ENCODE results near the gene ZNF629.

GRCh38 chr16:30786115-30786935, 680 bp downstream of the ZNF629 start:
- TF ChIP-seq ESRRG (CRISPR knock-in tag; IDR thresholded peaks at IDR 0.05) (no peak), ZFP30 (CRISPR knock-in tag; IDR thresholded peaks at IDR 0.05) (no peak), RARB (CRISPR knock-in tag; IDR thresholded peaks at IDR 0.05) (no peak), PATZ1 (CRISPR knock-in tag; IDR thresholded peaks at IDR 0.05; ENCODE audit: borderline replicate concordance) (no peak), TOX (CRISPR knock-in tag; IDR thresholded peaks at IDR 0.05; ENCODE audit: borderline replicate concordance) (no peak), CSRNP3 (CRISPR knock-in tag; IDR thresholded peaks at IDR 0.05) (no peak), GLIS3 (CRISPR knock-in tag; IDR thresholded peaks at IDR 0.05) (no peak), CREB5 (CRISPR knock-in tag; IDR thresholded peaks at IDR 0.05; ENCODE audit: low read depth) (no peak), ARNTL (CRISPR knock-in tag; IDR thresholded peaks at IDR 0.05; ENCODE audit: borderline replicate concordance, low read depth) (no peak), ZNF8 (CRISPR knock-in tag; IDR thresholded peaks at IDR 0.05) (no peak), ZFP3 (CRISPR knock-in tag; IDR thresholded peaks at IDR 0.05) (no peak), BACH2 (CRISPR knock-in tag; IDR thresholded peaks at IDR 0.05; ENCODE audit: borderline replicate concordance) (no peak), TSHZ2 (CRISPR knock-in tag; IDR thresholded peaks at IDR 0.05) (no peak), ISL1 (CRISPR knock-in tag; IDR thresholded peaks at IDR 0.05) (no peak)
